Naive thymus-derived CD8-positive, alpha-beta T cell (primary cell): ENCODE data around the gene ACP7. TPM values are rescaled to one million over a fixed set of nuclear protein-coding genes. Genes with fewer than 3 reads are reported as not detected.

Source experiments
- ATAC-seq, 2 donors: fragments of 150-1000 bp; cut with Tn5 transposase in 1 of 2; sonication (Bioruptor Pico), chemical (Tn5 transposase) in 1 of 2; 1 replicate in 1 of 2; 2 replicates in 1 of 2; pipeline ENCODE4 v1.10.0; 2021; ENCODE audit warnings: mild to moderate bottlenecking in 2 of 2, moderate library complexity in 2 of 2
- POLR2A ChIA-PET: fragments of 350-600 bp; sonication (Branson Sonifier 250); formaldehyde crosslinking; loops from one replicate; lab custom pipeline; 2021; ENCODE audit warnings: antibody characterized with exemption; lab: Charles Lee
- DNase-seq, 10 donors: peaks; one replicate each; pipeline versions ENCODE4 v3.0.0 to v3.0.0-alpha.2; 2020 to 2022
- H3K27ac Mint-ChIP-seq, 10 donors: one replicate each; pipeline ENCODE4 v1.8.0; 2020 to 2022; ENCODE audit warnings: mild to moderate bottlenecking in 10 of 10, mixed read lengths in 10 of 10, moderate library complexity in 4 of 10, inconsistent platforms in 1 of 10
- H3K27me3 Mint-ChIP-seq, 5 donors: one replicate each; pipeline ENCODE4 v1.8.0; 2021 to 2022; ENCODE audit warnings: mixed read lengths in 5 of 5
- H3K36me3 Mint-ChIP-seq, 3 donors: one replicate each; pipeline ENCODE4 v1.8.0; 2020 to 2022; ENCODE audit warnings: mixed read lengths in 3 of 3, mild to moderate bottlenecking in 2 of 3, inconsistent platforms in 1 of 3
- H3K4me1 Mint-ChIP-seq, 4 donors: one replicate each; pipeline ENCODE4 v1.8.0; 2021 to 2022; ENCODE audit warnings: mixed read lengths in 4 of 4
- H3K4me3 Mint-ChIP-seq, 10 donors: one replicate each; pipeline ENCODE4 v1.8.0; 2020 to 2022; ENCODE audit warnings: mild to moderate bottlenecking in 10 of 10, mixed read lengths in 10 of 10, moderate library complexity in 6 of 10, inconsistent platforms in 1 of 10
- H3K9me3 Mint-ChIP-seq, 9 donors: one replicate each; pipeline ENCODE4 v1.8.0; 2020 to 2022; ENCODE audit warnings: mixed read lengths in 9 of 9, mild to moderate bottlenecking in 3 of 9, inconsistent platforms in 1 of 9, moderate library complexity in 1 of 9
- polyA plus RNA-seq, 3 donors: library from polyadenylated mRNA; unstranded; fragments of 300-500 nt; fragmentation: Illumina TruSeq; gene quantifications; one replicate each; pipeline ENCODE4 v1.2.3, GENCODE V29; 2021
- total RNA-seq, 8 experiments: library from RNA in 2 of 8; stranded (reverse) in 2 of 8; gene quantifications; one replicate each; pipeline ENCODE4 v1.2.3 and lab custom pipeline; 2021 to 2026

ACP7 gene
- total and polyA plus RNA-seq, 5 experiments from 2014 or later, result not detected

GRCh38 chr19:39158646-39159260 lies 74.6 kb downstream of the ACP7 start:
- no peaks in the 10 kb centered on the region for H3K9me3 Mint-ChIP-seq
- H3K27ac Mint-ChIP-seq, result peak overlapping the region in 1 of 10 donors; percentile 51
- ATAC-seq, result no peak
- DNase-seq, result no peak
- POLR2A ChIA-PET, result interaction anchor here (0.9 kb wide), 1 partner anchor 13 kb away, joined by 3 read pairs; no protein-coding TSS in a partner anchor
- H3K36me3 Mint-ChIP-seq, result peaks cover 0 to 3% (median 0%) of the 10 kb centered on the region in 3 donors
- no peak overlapping the region for H3K4me3 Mint-ChIP-seq
- H3K27me3 Mint-ChIP-seq, result no peaks in the 10 kb centered on the region
- H3K4me1 Mint-ChIP-seq, result peaks cover 24 to 44% (median 38%) of the 10 kb centered on the region in 4 donors

- peaks cover 0 to 3% (median 0%) of the 10 kb centered on the region in 3 donors for H3K36me3 Mint-ChIP-seq
- POLR2A ChIA-PET, result no interaction called here
- ATAC-seq, result no peak
- H3K4me1 Mint-ChIP-seq, result peaks cover 20 to 38% (median 31%) of the 10 kb centered on the region in 4 donors
- no peak overlapping the region for H3K4me3 Mint-ChIP-seq
- DNase-seq, result no peak
- peak overlapping the region in 4 of 10 donors; percentile 10 to 78 (median 74) for H3K27ac Mint-ChIP-seq
- H3K27me3 Mint-ChIP-seq, result no peaks in the 10 kb centered on the region
- no peaks in the 10 kb centered on the region for H3K9me3 Mint-ChIP-seq
These were observed 76.3 kb downstream of the ACP7 start for GRCh38 chr19:39160523-39160861.

Other genes starting within 250 kb of the ACP7 start
- 100 to 1,000 TPM; 390 to 406 TPM for gene HNRNPL, start 234.4 kb upstream of the ACP7 start, total RNA-seq
- 10 to 100 TPM; 70.6 to 77.6 (median 71.4) TPM for gene HNRNPL, start 234.4 kb upstream of the ACP7 start, polyA plus RNA-seq
- 10 to 100 TPM; 52.9 to 55.0 TPM for gene RINL, start 206.1 kb upstream of the ACP7 start, total RNA-seq
- gene RINL, start 206.1 kb upstream of the ACP7 start, polyA plus RNA-seq, result 10 to 100 TPM; 29.9 to 64.7 (median 40.5) TPM
- gene SIRT2, start 184.8 kb upstream of the ACP7 start, total RNA-seq, result 10 to 100 TPM; 46.0 to 50.7 TPM
- 10 to 100 TPM; 28.2 to 48.0 (median 33.5) TPM for gene SIRT2, start 184.8 kb upstream of the ACP7 start, polyA plus RNA-seq
- gene NFKBIB, start 184.4 kb upstream of the ACP7 start, total RNA-seq, result 10 to 100 TPM; 23.6 to 25.2 TPM
- 10 to 100 TPM in 1 of 3 donors, 1 to 10 TPM in 2; 7.9 to 12.9 (median 9.5) TPM for gene NFKBIB, start 184.4 kb upstream of the ACP7 start, polyA plus RNA-seq
- 1 to 10 TPM; 1.6 to 2.7 TPM for gene CCER2, start 172.2 kb upstream of the ACP7 start, total RNA-seq
- not detected for gene CCER2, start 172.2 kb upstream of the ACP7 start, polyA plus RNA-seq
- gene SARS2, start 153.6 kb upstream of the ACP7 start, total RNA-seq, result 10 to 100 TPM; 31.5 to 31.8 TPM
- gene SARS2, start 153.6 kb upstream of the ACP7 start, polyA plus RNA-seq, result 10 to 100 TPM in 2 of 3 donors, 1 to 10 TPM in 1; 8.8 to 14.9 (median 14.3) TPM
- gene MRPS12, start 153.4 kb upstream of the ACP7 start, total RNA-seq, result 10 to 100 TPM; 25.6 to 28.4 TPM
- 10 to 100 TPM; 71.7 to 87.7 (median 85.1) TPM for gene MRPS12, start 153.4 kb upstream of the ACP7 start, polyA plus RNA-seq
- gene FBXO17, start 108.6 kb upstream of the ACP7 start, total RNA-seq, result not detected
- gene FBXO17, start 108.6 kb upstream of the ACP7 start, polyA plus RNA-seq, result not detected
- gene FBXO27, start 51.8 kb upstream of the ACP7 start, total RNA-seq, result not detected
- under 1 TPM in 1 of 3 donors, not detected in 2; 0.17 TPM for gene FBXO27, start 51.8 kb upstream of the ACP7 start, polyA plus RNA-seq
- 10 to 100 TPM; 14.8 to 16.8 TPM for gene PAK4, start 41.4 kb downstream of the ACP7 start, total RNA-seq
- 1 to 10 TPM; 1.3 to 1.4 (median 1.3) TPM for gene PAK4, start 41.4 kb downstream of the ACP7 start, polyA plus RNA-seq
- gene NCCRP1, start 112.6 kb downstream of the ACP7 start, total RNA-seq, result not detected
- not detected for gene NCCRP1, start 112.6 kb downstream of the ACP7 start, polyA plus RNA-seq
- gene SYCN, start 119.9 kb downstream of the ACP7 start, total RNA-seq, result not detected
- gene SYCN, start 119.9 kb downstream of the ACP7 start, polyA plus RNA-seq, result not detected
- not detected for gene IFNL3, start 160.6 kb downstream of the ACP7 start, total RNA-seq
- gene IFNL3, start 160.6 kb downstream of the ACP7 start, polyA plus RNA-seq, result not detected
- not detected for gene IFNL4, start 164.5 kb downstream of the ACP7 start, total RNA-seq
- gene IFNL4, start 164.5 kb downstream of the ACP7 start, polyA plus RNA-seq, result under 1 TPM in 2 of 3 donors, not detected in 1; 0.11 to 0.17 TPM
- gene IFNL2, start 184.0 kb downstream of the ACP7 start, total RNA-seq, result not detected
- not detected for gene IFNL2, start 184.0 kb downstream of the ACP7 start, polyA plus RNA-seq
- not detected for gene IFNL1, start 212.0 kb downstream of the ACP7 start, total RNA-seq
- gene IFNL1, start 212.0 kb downstream of the ACP7 start, polyA plus RNA-seq, result under 1 TPM in 1 of 3 donors, not detected in 2; 0.65 TPM
- 10 to 100 TPM; 10.1 TPM for gene LRFN1, start 236.5 kb downstream of the ACP7 start, total RNA-seq
- gene LRFN1, start 236.5 kb downstream of the ACP7 start, polyA plus RNA-seq, result 1 to 10 TPM; 3.2 to 4.4 (median 3.5) TPM